ENCODE measurements around the gene KLHL22. TPM values are rescaled to one million over a fixed set of nuclear protein-coding genes. Genes with fewer than 3 reads are reported as not detected.

The KLHL22 gene
- total and polyA plus RNA-seq, 2 of the 8 experiments (the other 6 are each of a cell fraction or from before 2014, with no cell fraction given) = 9.4 to 16.2 TPM

DNA sequence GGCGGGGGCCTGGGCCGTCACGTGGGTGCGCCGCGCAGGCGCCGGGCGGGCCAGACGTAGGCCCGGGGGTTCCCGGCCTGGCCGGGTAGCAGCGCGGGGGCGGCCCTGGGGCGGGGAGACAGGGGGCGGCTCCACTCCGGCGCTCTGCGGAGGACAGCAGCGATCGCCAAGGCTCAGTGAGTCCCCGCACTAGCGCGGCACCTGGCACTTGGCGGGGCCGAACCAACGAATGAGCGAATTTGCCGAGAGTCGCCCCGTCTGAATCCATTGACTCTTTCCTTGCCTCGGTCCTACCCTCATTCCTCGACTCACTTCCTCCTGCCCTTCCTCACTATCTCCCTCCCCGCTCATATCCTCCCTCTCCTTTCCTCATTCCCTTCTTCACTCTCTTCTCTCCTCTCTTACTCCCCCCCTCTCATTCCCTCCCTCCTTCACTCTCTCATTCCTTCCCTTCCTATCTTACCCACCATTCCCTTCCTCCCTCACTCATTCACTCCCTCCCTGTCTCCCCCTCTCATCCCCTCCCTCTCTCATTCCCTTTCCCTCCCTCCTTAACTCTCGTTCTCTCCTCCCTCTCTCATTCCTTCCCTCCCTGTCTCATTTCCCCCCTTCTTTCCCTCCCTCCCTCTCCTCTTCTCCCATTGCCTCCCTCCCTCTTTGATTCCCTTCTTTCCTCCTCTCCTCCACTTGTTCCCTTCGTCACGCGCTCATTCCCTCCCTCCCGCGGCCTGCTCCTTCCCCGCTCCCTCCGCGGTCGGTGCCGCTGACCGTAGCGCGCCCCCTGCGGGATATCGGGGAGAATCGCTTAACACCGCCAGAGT, 476 bp upstream of the KLHL22 start (continued):
- TF ChIP-seq TCF12 (IDR thresholded peaks at IDR 0.05; ENCODE audit: low read depth, low read length) = no peak
- TF ChIP-seq PHF8 (conservative IDR thresholded peaks at IDR 0.05; ENCODE audit: low read depth, low read length) = peak; percentile 51
- no peak for TF ChIP-seq JUND (IDR thresholded peaks at IDR 0.05; ENCODE audit: low read length)
- no peak for TF ChIP-seq GABPA (IDR thresholded peaks at IDR 0.05; ENCODE audit: borderline replicate concordance, insufficient read depth, low read length)
- TF ChIP-seq EZH2 (IDR thresholded peaks at IDR 0.05; ENCODE audit: low read depth, low read length, severe bottlenecking) = no peak
- TF ChIP-seq KDM5A (IDR thresholded peaks at IDR 0.05; ENCODE audit: low read length) = no peak
- TF ChIP-seq NRF1 (IDR thresholded peaks at IDR 0.05; ENCODE audit: low read depth, low read length) = peak; percentile 58
- no peak for TF ChIP-seq CHD2 (IDR thresholded peaks at IDR 0.05; ENCODE audit: low read length)
- TF ChIP-seq CBX8 (IDR thresholded peaks at IDR 0.05; ENCODE audit: borderline replicate concordance, low read depth, low read length) = no peak
- no peak; a peak in 1 of 3 replicates for TF ChIP-seq EP300 (IDR thresholded peaks at IDR 0.05; ENCODE audit: borderline replicate concordance in 1 of 2, low read depth in 2 of 2, low read length in 2 of 2)
- TF ChIP-seq RAD21 (IDR thresholded peaks at IDR 0.05 in 1 of 2, conservative IDR thresholded peaks at IDR 0.05 in 1 of 2; ENCODE audit: low read depth in 2 of 2, low read length in 2 of 2) = peak; percentile 53 to 61
- TF ChIP-seq, protein P1, sequence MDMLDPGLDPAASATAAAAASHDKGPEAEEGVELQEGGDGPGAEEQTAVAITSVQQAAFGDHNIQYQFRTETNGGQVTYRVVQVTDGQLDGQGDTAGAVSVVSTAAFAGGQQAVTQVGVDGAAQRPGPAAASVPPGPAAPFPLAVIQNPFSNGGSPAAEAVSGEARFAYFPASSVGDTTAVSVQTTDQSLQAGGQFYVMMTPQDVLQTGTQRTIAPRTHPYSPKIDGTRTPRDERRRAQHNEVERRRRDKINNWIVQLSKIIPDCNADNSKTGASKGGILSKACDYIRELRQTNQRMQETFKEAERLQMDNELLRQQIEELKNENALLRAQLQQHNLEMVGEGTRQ (IDR thresholded peaks at IDR 0.05; ENCODE audit: low read length) = peak; percentile 85
- TF ChIP-seq BCL11A (IDR thresholded peaks at IDR 0.05; ENCODE audit: low read depth in 2 of 2, low read length in 2 of 2) = no peak
- TF ChIP-seq JUN (IDR thresholded peaks at IDR 0.05; ENCODE audit: low read depth, low read length) = no peak
- TF ChIP-seq, protein P2, sequence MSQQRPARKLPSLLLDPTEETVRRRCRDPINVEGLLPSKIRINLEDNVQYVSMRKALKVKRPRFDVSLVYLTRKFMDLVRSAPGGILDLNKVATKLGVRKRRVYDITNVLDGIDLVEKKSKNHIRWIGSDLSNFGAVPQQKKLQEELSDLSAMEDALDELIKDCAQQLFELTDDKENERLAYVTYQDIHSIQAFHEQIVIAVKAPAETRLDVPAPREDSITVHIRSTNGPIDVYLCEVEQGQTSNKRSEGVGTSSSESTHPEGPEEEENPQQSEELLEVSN (IDR thresholded peaks at IDR 0.05) = peak; percentile 52; the same call in 1 of the 2 replicates
- TF ChIP-seq SIX5 (IDR thresholded peaks at IDR 0.05; ENCODE audit: low read depth, low read length) = no peak

Data from H1 (cell line).